ENCODE measurements around the gene RASSF8.

DNA sequence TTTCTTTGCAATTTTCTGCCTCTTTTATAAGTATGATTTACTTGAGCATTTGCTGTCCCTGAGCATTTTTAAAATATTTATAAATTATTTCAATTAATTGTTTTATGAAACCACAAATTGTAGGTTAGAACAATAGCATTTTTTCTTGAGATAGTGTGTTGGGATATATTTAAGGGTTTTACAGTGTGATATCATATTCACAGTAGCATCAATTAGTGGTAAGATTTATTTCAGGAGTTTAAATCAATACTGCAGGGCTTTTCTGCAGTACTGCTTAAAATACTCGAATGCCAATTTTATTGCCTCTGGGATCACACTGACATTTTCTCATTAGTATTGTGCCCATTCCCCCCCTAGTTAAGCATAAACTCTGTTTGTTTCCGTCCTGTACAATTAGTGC is 84.2 kb downstream of the RASSF8 start:
- TF ChIP-seq, protein P1, sequence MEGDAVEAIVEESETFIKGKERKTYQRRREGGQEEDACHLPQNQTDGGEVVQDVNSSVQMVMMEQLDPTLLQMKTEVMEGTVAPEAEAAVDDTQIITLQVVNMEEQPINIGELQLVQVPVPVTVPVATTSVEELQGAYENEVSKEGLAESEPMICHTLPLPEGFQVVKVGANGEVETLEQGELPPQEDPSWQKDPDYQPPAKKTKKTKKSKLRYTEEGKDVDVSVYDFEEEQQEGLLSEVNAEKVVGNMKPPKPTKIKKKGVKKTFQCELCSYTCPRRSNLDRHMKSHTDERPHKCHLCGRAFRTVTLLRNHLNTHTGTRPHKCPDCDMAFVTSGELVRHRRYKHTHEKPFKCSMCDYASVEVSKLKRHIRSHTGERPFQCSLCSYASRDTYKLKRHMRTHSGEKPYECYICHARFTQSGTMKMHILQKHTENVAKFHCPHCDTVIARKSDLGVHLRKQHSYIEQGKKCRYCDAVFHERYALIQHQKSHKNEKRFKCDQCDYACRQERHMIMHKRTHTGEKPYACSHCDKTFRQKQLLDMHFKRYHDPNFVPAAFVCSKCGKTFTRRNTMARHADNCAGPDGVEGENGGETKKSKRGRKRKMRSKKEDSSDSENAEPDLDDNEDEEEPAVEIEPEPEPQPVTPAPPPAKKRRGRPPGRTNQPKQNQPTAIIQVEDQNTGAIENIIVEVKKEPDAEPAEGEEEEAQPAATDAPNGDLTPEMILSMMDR (IDR thresholded peaks at IDR 0.05; ENCODE audit: low read depth, low read length) = no peak
- no peak for TF ChIP-seq EZH2phosphoT487 (IDR thresholded peaks at IDR 0.05; ENCODE audit: low read depth)
